Measurements from ENCODE around the gene ATP6V0E2.

ATP6V0E2 gene

GRCh38 chr7:149866779-149867447 lies 6.9 kb upstream of the ATP6V0E2 start:
- DNase-seq (ENCODE audit: low read depth in 2 of 2): peak; percentile 74 to 91
- no peak for TF ChIP-seq CTCF (IDR thresholded peaks at IDR 0.05; ENCODE audit: low read depth, low read length)
- H3K4me3 ChIP-seq (replicated peaks in 1 of 2; ENCODE audit: low read depth in 2 of 2, low read length in 2 of 2): no peak overlapping the region

- no peak for TF ChIP-seq CTCF (IDR thresholded peaks at IDR 0.05; ENCODE audit: low read depth, low read length)
- H3K4me3 ChIP-seq (replicated peaks in 1 of 2; ENCODE audit: low read depth in 2 of 2, low read length in 2 of 2): no peak overlapping the region
- DNase-seq (ENCODE audit: low read depth in 2 of 2): no peak
Measured at GRCh38 chr7:149867762-149868622, 5.8 kb upstream of the ATP6V0E2 start.

- no peak for DNase-seq (ENCODE audit: low read depth in 2 of 2)
- no peak for TF ChIP-seq CTCF (IDR thresholded peaks at IDR 0.05; ENCODE audit: low read depth, low read length)
- no peak overlapping the region for H3K4me3 ChIP-seq (replicated peaks in 1 of 2; ENCODE audit: low read depth in 2 of 2, low read length in 2 of 2)
Measured at GRCh38 chr7:149868623-149869290, 5.0 kb upstream of the ATP6V0E2 start.

- no peak overlapping the region for H3K4me3 ChIP-seq (replicated peaks in 1 of 2; ENCODE audit: low read depth in 2 of 2, low read length in 2 of 2)
- DNase-seq (ENCODE audit: low read depth in 2 of 2): no peak
Measured at GRCh38 chr7:149869291-149869650, 4.5 kb upstream of the ATP6V0E2 start.

GRCh38 chr7:149869867-149870266 lies 3.9 kb upstream of the ATP6V0E2 start:
- H3K4me3 ChIP-seq (replicated peaks in 1 of 2; ENCODE audit: low read depth in 2 of 2, low read length in 2 of 2): no peak overlapping the region
- DNase-seq (ENCODE audit: low read depth in 2 of 2): no peak
- TF ChIP-seq CTCF (IDR thresholded peaks at IDR 0.05; ENCODE audit: low read depth, low read length): no peak

More at GRCh38 chr7:149869291-149869650, 4.5 kb upstream of the ATP6V0E2 start:
- TF ChIP-seq CTCF (IDR thresholded peaks at IDR 0.05; ENCODE audit: low read depth, low read length): no peak

GRCh38 chr7:149870274-149870673 lies 3.5 kb upstream of the ATP6V0E2 start:
- TF ChIP-seq CTCF (IDR thresholded peaks at IDR 0.05; ENCODE audit: low read depth, low read length): no peak
- DNase-seq (ENCODE audit: low read depth in 2 of 2): no peak

More at GRCh38 chr7:149870274-149870673, 3.5 kb upstream of the ATP6V0E2 start:
- no peak overlapping the region for H3K4me3 ChIP-seq (replicated peaks in 1 of 2; ENCODE audit: low read depth in 2 of 2, low read length in 2 of 2)
